Pons (tissue), 1 donor: ENCODE measurements around the gene GRIK4.

ENCODE experiments used
- DNase-seq: peaks from one replicate; pipeline ENCODE4 v3.0.0-alpha.2; 2016; ENCODE audit warnings: low spot score

The GRIK4 gene

GRCh38 chr11:120525261-120526171 is 14.0 kb downstream of the GRIK4 start:
- no peak for DNase-seq

GRCh38 chr11:120526241-120526640 is 14.7 kb downstream of the GRIK4 start:
- DNase-seq, result no peak

DNA sequence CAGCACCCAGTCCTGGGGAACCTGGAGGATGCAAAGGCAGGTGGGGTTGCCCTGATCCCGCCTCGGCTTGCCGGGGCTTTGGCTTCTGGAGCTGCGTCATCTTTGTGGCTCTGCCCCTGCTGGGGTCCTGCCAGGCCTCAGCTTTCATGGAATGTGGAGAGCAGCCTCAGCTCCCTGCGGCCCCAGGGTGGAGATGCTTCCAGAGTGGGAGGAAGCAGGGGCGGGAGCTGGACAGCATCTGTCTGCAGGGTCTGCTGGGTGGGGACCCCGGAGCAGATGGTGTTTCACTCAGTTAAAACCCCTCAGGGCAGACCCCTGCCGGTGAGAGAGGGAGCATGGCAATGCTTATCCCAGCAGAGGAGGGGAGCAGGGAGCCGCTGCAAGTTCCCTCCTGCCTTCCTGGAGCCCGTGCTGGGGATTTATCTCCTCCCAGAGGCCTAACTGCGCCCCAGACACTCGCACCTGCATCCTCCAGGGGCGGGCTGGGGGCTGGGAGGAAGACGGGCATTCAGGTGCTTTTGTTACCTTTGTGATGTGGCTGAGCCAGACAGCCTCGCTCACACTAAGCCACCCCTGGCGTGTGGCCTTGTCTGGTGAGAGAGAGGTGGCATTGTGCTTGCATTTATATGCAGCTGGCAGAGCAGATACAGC is 15.7 kb downstream of the GRIK4 start:
- no peak for DNase-seq

DNA sequence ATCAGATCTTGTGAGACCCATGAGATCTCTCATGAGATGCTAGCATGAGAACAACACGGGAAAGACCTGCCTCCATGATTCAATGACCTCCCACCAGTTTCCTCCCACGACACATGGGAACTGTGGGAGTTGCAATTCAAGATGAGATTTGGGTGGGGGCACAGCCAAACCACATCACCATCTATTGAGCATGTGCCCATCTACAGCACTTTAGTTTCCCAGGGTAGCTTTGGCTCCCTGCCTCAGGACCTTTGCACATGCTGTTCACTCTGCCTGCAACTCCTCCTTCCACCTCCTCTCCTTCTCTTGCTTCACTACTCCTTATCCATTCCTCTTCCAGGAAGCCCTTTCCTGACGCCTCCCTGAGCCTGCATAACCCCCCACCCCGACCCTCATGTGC is 17.2 kb downstream of the GRIK4 start:
- no peak for DNase-seq

DNA sequence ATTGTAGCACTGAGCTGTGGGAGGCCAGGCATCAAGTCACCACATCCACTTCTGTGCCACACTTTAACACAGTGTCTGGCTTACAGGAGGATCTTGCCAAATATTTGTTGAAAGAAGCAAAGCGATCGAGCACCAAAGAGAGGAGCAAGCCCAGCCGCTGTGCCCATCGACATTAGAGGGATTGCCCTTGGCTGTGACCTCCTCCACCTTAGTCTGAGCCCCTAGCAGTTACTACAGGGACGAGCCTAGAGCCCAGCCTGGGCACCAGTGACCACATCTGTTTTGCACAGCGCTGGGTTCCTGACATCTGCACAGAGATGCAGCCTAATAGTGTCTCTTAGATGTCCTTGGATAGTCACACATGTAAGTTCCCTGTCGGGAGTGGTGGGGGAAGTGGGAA is 17.7 kb downstream of the GRIK4 start:
- no peak for DNase-seq

GRCh38 chr11:120529911-120530310 is 18.4 kb downstream of the GRIK4 start:
- no peak for DNase-seq

DNA sequence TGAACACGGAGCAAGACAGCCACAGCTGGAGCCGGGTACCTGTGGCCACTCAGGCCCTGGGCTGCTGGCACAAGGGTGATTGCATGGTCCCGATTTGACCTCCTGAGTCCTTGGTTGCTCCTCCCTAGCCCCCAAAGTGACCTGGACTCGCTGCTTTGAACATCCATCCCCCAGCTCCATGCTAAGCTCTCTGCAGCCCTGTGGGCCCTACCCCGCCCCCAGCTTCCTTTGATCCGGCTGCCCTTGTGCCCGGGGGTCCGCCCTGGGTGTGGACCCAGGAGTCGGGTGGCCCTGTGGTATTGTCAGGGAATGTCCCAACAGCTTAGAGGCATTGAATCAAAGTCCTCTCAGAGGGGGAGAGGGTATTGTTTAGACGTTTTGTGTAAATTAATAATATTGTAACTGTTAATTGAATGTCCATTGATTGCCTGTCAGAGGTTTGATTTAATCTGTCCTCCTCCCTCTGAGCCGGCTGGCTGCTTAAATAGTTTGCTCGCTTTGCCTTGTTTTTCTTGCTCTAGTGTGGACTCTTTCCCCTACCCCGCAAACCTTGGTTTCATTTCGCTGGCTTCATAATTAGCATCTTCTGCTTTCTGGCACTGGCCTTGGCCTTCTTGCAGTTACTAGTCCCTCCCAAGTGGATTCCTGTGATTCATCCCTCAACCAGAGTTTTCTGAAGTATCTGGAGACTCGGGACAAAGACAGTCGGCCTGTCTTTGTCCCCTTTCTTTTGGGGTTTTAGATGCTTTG is 20.7 kb downstream of the GRIK4 start:
- DNase-seq, result no peak

DNA sequence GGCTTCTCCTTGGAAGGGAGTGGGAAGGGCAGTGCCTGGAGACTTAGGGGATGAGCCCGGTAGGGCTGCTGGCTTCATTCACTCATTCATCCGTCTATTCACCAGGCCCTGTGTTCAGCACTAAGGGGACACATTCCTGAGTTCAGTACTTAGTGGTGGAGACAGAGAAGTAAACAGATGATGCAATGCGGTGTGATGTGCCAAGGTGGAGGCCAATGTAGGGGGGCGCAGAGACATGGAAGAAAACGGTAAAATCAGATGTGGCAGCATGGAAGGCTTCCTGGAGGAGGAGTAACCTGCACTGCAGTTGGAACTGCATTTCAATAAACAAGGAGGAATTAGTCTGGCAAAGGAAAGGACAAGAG is 21.3 kb downstream of the GRIK4 start:
- DNase-seq, result no peak

DNA sequence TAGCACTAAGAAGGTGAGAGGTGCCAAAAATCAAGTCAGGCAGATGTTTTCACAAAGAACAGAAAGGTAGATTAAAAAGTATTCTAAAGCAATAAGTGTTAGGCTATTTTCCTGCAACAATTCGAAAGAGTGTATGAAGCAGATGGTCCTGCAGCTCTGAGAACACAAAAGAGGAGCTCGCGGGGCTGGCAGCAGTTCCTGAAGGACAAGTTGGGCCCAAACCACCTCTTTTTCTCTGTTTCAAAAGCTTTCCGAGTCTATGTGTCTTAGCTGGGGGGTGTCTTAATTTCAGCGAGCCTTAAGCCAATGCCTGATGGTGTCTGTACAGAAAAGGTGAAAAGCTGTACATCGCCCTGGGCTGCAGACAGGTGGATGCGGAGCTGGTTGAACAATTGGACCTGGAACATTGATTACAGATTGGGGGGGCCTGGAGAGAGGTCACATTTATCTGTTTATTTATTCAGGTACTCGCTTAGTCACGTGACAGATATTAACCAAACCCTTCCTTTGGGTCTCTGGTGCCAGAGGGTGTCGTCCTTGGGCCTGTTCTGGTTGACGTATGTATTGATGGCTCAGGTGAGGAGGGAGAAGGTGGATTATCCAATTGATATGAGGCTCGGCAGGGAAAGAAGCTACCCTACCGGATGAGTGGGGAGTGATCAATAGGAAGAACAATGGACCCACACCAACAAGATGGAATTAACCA is 24.7 kb downstream of the GRIK4 start:
- no peak for DNase-seq

GRCh38 chr11:120536797-120537169 is 25.2 kb downstream of the GRIK4 start:
- DNase-seq, result no peak

- no peak for DNase-seq
Measured at GRCh38 chr11:120537996-120538395, 26.4 kb downstream of the GRIK4 start.

DNA sequence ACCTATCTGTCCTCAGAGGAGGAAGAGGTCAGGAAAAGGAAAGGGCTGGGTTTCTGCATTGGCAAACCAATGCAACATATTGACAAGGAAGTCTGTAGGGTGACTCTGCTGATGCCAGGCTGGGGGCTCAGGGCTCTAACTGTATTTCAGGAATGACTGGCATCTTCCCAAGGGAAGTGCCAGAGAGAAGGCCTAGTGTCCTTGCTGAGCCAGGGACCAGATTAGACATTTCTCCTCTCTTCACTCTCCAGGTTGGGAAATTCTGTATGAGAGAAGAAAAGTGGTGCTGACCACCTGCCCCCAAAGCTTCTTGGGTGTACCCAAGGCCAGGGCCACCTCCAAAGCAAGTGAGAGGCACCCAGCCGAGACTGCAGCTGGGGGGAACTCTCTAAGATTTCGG is 27.2 kb downstream of the GRIK4 start:
- no peak for DNase-seq

DNA sequence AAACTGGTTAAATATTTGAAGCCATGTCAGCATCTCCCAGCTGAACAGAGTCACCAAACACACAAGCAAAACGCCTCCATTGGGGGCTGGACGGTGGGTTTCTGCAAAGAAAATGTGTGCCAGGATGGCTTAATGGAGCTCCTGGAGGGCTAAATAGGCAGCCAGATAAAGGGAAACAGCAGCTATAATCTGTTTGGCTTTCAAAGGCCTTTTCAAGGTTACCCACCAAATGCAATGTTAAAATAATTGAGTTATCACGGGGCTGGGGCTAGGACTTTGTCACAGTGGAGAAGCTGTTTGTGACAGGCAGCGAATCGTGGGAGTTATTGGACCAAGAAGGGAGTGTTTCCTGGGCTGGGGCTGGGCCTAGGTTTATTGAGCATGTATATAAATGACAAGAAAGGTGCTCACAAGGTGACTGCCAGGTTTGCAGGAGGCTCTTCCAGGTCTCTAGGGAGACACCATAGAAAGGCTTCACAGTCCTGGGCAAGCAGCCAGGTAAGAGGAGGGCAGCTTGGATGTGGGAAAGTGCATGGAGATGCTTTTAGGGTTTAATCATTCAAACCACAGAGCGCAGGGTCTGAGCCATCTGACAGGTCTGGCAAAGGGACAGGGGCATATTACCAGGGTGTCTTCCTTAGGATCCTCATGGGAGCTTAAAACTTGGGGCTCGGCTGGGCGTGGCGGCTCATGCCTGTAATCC is 28.3 kb downstream of the GRIK4 start:
- DNase-seq, result no peak

DNA sequence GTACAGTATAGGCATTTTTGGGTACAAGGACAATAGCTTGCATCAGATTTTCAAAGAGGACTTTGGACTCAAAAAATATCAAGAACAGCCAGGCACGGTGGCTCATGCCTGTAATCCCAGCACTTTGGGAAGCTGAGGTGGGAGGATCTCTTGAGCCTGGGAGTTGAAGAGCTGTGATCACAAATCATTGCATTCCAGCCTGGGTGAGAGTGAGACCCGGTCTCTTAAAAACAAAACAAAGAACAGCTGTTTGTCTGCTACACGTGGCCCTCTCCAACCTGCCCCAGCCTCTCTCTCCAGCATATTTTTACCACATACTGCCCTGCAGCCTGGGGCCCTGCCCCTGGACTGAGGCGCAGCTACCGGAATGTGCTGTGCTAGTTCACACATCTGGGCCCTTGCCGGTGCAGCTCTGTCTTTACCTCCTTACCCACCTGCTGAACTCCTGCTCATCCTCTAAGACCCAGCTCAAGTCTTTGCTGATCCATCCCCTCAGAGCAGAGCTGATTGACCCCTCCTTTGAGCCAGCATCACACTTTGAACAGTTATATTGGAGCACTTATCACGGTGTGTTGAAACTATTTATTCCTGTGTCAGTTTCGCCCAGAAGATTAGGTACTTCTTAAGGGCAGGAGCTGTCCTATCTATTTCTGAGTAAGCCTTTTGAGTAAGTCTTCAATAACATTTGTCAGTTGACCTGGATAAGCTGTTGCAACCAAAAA is 29.4 kb downstream of the GRIK4 start:
- no peak for DNase-seq

GRCh38 chr11:120543521-120544215 is 32.1 kb downstream of the GRIK4 start:
- DNase-seq, result no peak

DNA sequence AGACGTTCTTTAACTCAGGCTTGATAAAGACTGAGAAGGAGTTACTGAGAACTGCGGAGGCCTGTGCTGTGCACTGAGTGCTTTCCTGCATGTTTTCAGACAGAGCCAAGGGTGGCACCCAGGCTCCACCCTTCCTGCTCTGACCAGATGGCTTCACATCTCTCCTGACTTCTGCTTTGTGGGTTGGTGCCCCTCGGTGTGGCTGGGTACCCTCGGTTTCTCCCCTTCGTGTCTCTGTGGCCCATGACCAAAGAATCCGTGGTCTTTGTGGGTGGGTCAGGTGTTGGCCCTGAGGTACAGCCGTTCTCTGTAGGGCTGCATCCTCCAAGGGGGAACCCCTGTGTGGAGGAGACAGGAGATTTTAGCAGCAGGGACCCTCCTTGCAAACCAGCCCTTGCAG is 34.3 kb downstream of the GRIK4 start:
- DNase-seq, result no peak

- no peak for DNase-seq
Measured at GRCh38 chr11:120546312-120547205, 35.0 kb downstream of the GRIK4 start.

DNA sequence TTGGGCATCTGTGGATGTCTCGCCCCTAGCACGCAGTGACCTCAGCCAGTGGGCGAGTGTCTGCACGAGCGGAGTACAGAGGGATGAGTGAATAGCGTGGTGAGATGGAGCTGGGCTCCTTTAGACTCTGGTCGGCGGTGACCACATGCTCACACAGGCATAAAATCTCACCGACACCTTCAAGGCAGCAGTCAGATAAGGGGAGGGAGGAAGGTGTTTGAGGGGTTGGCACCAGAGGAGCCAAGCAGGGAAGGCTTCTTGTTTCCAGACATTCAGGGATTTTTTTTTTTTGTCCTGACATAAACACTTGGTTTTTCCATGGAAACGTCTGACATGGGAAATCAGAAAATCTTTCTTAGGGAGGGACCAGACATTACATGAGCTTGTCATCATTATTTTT is 35.8 kb downstream of the GRIK4 start:
- DNase-seq, result no peak
